Stimulated activated naive CD4-positive, alpha-beta T cell (primary cell): ENCODE data around the gene NELFB.
A peak's percentile ranks its signal among the peaks of the same experiment; 100 is the strongest.

Experiments used
- DNase-seq, 6 experiments: peaks; one replicate each; lab custom pipeline; 2025; lab: John Stamatoyannopoulos, UW

Gene NELFB

GRCh38 chr9:137223078-137223970 is 31.8 kb upstream of the NELFB start:
- peak; percentile 96 to 99 (median 98) for DNase-seq

DNA sequence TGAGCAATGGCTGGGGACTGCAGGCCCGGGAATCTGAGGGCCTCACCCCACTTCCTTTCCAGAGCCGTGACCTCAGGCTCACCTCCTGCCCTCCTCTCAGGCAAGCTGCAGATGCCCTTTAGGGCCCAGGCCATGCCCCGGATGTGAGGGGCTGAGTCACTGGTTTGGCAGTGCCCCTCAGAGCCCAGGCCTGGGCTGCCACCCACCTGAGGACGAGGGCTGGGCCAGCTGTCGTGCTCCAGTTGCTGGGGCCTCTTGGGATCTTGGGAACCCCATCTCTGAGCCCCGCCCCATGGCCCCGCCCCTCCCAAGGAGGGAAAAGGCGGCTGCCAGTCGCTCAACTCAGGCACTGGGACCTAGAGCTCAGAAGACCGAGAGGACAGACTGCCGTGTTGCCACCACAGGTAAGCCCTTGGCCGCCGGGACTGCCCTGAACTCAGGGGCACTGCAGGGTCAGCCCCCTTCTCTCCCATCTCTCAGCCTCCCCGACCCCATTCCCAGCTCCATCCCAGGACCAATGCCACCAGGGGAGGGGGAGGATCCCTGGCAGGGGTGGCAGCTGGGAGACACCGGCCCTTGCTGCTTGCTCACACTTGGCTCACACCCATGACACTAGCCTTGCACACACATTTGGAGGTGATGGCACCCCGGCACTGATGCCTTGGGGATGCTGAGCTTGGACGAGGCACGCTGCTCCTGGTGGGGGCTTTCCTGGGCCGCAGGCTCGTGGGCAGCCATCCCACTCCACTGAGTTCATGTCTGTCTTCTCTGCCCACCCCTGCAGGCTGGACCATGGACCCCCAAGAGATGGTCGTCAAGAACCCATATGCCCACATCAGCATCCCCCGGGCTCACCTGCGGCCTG is 30.1 kb upstream of the NELFB start, which contains the start of gene CYSRT1:
CYSRT1 (plus strand) TSS at position 345 of the 865 bp plus-strand sequence; CDS start at position 793, 448 bp downstream.
- no peak for DNase-seq

DNA sequence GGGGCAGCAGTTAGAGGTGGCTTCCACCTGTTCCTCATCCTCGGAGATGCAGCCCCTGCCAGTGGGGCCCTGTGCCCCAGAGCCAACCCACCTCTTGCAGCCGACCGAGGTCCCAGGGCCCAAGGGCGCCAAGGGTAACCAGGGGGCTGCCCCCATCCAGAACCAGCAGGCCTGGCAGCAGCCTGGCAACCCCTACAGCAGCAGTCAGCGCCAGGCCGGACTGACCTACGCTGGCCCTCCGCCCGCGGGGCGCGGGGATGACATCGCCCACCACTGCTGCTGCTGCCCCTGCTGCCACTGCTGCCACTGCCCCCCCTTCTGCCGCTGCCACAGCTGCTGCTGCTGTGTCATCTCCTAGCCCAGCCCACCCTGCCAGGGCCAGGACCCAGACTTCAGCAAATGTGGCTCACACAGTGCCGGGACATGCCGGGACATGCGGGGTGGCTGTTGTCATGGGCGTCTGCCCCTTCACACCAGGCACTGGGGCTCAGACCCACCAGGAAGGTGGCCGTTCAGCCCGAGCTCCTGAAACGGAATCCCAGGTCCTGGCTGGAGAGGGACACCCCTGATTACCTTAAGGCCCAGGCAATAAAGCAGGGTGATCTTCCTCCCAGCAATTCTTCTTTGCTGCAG is 29.3 kb upstream of the NELFB start:
- DNase-seq, result no peak

DNA sequence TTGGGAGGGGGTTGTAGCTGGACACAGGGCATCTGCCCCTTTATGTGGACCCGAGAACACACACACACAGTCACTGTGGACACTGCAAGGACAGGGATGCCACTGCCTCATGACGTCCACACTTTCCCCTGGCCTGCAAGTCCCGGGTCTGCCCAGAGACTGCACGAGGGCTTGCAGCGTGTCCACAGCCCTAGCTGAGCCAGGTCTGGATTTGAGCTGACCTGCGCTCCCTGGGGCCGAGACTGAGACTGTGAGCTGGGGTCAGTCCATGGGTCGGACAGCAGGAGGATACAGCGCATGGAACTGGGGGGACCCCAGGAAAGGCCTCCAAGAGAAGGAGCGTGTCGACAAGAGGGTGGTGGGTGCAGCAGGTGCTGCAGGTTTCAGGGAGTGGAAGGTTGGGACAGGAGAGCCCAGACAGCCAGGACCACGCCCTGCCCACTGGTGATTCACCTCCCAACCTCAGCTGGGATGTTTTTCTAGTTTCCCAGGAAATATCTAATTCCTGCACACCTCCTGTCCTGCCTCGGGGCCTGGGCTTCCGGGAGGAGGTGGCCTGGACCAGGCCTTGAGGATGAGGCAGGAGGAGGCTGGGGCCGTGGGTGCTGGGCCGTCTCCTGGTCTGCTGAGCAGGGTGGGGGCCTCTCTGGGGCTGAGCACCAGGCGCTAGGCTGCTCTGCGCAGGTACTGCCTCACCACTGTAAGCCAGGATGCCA is 28.6 kb upstream of the NELFB start:
- no peak for DNase-seq

- peak; percentile 51 to 81 (median 76) for DNase-seq
These were observed 27.9 kb upstream of the NELFB start, which contains the start of gene RNF224 for GRCh38 chr9:137227054-137227852. RNF224 (plus strand) TSS chr9:137227502; CDS start chr9:137228336, 834 bp downstream.

DNA sequence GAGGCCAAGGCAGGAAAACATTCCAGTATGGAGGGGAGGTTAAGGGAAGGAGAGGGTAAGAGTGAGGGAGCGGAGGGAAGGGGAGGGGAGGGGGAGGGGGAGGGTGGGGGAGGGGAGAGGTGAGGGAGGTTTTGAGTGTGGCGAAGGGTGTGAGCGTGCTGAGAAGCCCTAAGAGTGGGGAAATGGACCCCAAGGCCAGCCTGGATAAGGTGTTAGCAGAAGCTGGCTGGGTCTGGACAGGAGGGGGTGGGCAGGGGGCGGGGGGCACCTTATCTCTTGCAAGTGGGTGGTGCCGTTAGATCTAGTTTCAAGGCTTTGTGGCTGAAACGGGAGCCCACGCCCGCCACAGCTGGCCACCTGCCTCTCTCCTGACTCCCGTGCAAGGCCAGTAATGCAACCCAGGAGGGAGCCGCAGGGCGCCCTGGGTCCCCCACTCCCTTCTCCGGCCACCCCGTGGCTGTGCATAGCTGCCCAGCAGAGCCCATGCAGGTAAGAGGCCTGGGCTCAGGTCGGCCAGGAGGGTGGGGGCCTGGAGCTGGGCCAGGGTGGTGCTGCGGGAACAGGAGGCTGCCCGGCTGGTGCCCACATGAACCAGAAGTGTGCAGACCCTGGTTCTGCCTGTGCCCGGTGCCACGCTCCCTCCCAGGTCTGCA is 27.1 kb upstream of the NELFB start:
- no peak for DNase-seq

GRCh38 chr9:137228506-137228967 is 26.6 kb upstream of the NELFB start:
- DNase-seq, result no peak

DNA sequence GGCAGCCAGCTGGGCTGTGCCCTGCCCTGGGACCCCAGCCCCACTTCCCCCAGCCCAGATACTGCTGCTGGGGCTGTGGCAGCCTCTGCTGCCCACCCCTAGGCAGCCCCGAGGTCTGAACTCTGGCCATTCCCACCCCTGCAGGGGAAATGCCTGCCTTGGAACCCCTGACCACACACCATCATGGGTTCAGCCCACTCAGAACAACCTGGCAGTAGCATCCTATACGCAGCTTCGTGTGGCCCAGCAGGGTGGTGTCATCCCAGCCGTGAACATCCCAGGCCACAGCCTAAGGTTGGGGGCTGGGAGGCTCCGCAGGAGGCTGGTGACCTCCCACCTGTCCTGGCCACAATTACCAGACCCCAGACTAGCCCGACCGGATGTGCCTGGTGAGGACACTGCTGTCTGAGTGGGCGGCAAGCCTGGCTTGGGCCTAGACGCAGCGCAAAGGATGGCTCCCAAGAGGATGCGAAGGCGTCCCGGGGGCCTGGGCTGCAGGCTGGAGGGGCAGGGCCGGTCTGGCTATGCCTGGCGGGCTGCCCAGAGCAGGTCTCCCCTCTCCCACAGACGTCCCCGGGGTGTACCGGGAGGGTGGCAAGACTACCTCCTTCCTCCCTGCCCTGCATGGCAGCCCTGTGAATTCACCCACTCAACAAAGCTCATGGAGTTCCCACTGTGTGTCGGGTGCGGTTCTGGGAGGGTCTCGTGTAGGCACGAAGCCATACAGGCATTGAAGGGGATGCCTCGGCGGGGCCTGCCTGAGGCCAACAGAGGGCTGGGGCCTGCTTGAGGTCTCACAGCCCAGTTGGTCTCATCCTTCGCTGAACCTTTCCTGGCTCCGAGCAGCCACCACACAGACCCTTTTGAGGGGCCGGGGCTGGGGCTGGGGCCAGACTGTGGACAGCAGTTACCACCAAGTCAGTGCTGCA is 25.9 kb upstream of the NELFB start:
- no peak for DNase-seq

- no peak for DNase-seq
These were observed 25.0 kb upstream of the NELFB start for GRCh38 chr9:137229903-137230704.

- DNase-seq, result no peak
These were observed 24.3 kb upstream of the NELFB start, which contains the start of gene SLC34A3 for GRCh38 chr9:137230705-137231371. SLC34A3 (plus strand) TSS chr9:137230901; CDS start chr9:137231703, 802 bp downstream.

DNA sequence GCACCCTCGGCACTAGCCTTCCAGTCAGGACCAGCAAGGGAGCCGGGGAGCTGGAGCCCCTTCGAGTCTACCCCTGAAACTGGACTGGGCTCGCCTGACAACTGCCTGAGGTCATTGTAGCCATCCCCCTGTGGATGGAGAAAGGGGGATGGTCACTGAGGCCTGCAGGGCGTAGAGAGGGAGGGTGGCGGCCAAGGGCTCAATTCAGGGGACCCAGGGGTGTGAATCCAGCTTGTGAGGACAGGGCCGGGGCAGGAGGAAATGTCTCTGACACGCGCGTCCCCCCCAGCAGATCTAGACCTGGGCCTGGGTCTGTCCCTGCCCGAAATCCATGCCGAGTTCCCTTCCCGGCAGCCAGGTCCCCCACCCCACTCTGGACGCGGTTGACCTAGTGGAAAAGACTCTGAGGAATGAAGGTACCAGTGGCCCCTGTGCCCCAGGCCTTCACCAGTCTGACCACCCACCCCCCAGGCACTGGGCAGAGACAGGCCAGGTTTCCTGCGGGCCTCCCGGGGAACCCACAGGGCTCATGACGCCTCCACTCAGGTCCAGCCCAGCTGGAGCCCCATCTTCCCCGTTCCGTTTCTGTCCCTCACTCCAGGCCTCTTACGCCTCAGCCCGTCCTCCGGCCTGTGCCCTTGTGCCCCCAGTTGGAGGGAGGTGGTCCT is 23.6 kb upstream of the NELFB start:
- DNase-seq, result no peak

DNA sequence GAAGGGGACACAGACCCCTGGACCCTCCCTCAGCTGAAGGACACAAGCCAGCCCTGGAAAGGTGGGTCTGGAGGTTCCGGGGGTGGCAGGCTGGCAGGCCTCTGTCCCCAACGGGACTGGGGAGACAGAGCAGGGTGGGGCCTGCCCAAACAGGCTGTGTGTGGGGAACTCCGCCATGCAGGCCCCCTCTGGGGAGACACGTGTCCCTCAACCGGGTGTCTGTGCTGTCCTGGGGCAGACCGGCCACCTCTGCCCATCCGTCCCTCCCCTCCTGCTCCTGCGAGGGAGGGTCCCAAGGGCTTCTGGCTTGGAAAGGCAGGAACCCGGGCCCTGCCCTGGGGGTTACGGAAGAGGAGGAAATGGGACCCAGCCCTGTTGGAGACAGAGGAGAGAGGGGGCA is 23.0 kb upstream of the NELFB start:
- no peak for DNase-seq

DNA sequence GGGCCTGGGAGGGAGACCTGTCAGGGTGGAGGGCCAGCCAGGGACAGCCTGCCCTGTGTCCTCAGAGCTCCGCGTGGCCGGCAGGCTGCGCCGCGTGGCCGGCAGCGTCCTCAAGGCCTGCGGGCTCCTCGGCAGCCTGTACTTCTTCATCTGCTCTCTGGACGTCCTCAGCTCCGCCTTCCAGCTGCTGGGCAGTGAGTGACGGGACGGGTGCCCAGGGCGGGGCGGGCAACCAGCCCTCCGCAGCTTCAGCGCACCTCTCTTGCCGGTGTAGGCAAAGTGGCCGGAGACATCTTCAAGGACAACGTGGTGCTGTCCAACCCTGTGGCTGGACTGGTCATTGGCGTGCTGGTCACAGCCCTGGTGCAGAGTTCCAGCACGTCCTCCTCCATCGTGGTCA is 22.6 kb upstream of the NELFB start:
- DNase-seq, result no peak

GRCh38 chr9:137233143-137233980 is 21.8 kb upstream of the NELFB start:
- no peak for DNase-seq

- DNase-seq, result no peak
These were observed 21.0 kb upstream of the NELFB start for GRCh38 chr9:137234055-137234697.
